ACC112 (cell line): ENCODE measurements around the gene HAND1.
A peak's percentile ranks its signal among the peaks of the same experiment; 100 is the strongest.

ENCODE experiments used
- H2AFZ ChIP-seq: fragments of 200-600 bp; sonication (generic); one replicate; pipeline ENCODE4 v1.6.0; 2017; ENCODE audit warnings: antibody characterized with exemption, low read length; ENCODE audit not compliant: unreplicated experiment
- H3K27ac ChIP-seq: fragments of 200-600 bp; sonication (generic); 2 replicates; pipeline ENCODE4 v1.5.1; 2014; ENCODE audit warnings: low read depth, mild to moderate bottlenecking, antibody characterized with exemption, low read length, moderate library complexity
- H3K27me3 ChIP-seq: fragments of 200-600 bp; sonication (generic); 2 replicates; pipeline ENCODE4 v1.6.1; 2014; ENCODE audit warnings: mild to moderate bottlenecking, antibody characterized with exemption, low read length, moderate library complexity, mixed read lengths; ENCODE audit not compliant: insufficient read depth
- H3K36me3 ChIP-seq: fragments of 200-600 bp; sonication (generic); 2 replicates; pipeline ENCODE4 v1.6.1; 2016; ENCODE audit warnings: mild to moderate bottlenecking, antibody characterized with exemption, low read length, moderate library complexity, mixed read lengths; ENCODE audit not compliant: insufficient read depth
- H3K4me1 ChIP-seq: fragments of 200-600 bp; sonication (generic); one replicate; pipeline ENCODE4 v1.6.1; 2016; ENCODE audit warnings: low read length, mixed read lengths; ENCODE audit not compliant: insufficient read depth, unreplicated experiment, control insufficient read depth
- H3K4me3 ChIP-seq: fragments of 200-600 bp; sonication (generic); 2 replicates; pipeline ENCODE4 v1.5.1; 2014; ENCODE audit warnings: mild to moderate bottlenecking, low read depth, low read length
- H3K79me2 ChIP-seq: fragments of 200-600 bp; sonication (generic); one replicate; pipeline ENCODE4 v1.6.0; 2016; ENCODE audit warnings: low read length; ENCODE audit not compliant: control insufficient read depth, unreplicated experiment, insufficient read depth

Gene HAND1

DNA sequence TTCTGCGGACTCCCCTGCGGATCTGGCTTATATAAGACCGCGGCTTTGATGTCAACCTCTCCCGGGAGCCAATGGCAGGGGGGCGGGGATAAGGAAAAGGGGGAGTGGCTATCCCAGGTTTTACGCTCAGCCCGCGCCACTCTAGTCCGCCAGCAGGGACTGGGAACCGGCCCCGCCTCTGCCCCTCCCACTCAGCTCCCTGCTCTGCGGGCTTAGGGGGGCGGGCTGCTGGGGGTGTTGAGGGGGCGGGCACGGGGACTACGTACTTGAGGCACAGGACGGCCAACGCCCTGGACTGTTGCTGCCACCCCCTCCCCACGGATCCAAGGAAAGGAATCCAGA is at the start of gene HAND1:
TSS of gene HAND1 (minus strand) at position 4 of the 342 bp plus-strand sequence. CDS start 219 bp downstream, outside the sequence.
- no peaks in the 10 kb centered on the region for H3K36me3 ChIP-seq
- no peak within 1 kb of the TSS for H3K27ac ChIP-seq
- H3K27me3 ChIP-seq = peaks cover 100% of the 10 kb centered on the region
- H3K4me1 ChIP-seq = peaks cover 4% of the 10 kb centered on the region
- peak within 1 kb of the TSS; percentile 53; the same call in 1 of the 2 replicates for H3K4me3 ChIP-seq
- no peaks in the 10 kb centered on the region for H3K79me2 ChIP-seq
- H2AFZ ChIP-seq = no peak within 1 kb of the TSS

DNA sequence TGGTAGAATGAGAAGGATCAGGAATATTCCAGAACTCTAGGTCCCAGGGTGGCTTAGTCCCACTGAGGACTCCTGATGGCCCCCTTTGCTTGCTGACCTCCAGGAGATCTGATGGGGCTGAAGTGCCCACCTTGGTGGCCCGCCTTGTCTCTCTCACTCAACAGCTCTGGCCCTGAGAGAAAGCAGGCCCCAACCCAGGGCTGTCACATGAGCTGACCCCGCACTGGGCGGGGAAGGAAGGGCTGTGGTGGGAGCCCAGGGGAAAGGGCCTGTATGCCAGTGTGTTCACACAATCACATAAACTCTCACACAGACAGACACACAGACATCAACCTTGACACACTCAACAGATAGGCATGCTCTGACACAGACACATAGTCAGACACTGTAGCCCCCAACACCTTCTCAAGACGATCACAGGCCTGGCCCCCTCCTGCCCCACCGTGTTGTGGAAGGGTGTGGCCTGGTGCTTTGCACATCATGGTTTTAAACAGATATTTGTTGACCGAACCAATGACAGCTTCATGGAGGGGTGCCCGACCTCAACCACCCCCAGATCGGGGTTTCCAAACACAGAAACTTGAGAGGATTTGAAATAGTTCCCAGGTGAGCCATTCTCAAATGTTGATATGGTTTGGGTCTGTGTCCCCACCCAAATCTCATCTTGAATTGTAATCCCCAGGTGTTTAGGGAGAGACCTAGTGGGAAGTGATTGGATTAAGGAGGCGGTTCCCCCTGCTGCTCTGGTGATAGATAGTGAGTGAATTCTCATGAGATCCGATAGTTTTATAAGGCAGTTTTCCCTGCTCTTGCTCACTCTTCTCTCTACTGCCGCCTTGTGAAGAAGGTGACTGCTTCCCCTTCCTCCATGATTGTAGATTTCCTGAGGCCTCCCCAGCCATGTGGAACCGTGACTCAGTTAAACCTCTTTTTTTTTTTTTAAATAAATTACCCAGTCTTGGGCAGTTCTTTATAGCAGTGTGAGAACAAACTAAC is 48.5 kb upstream of the HAND1 start:
- Histone ChIP-seq H3K4me3 (no peak overlapping the region), H3K79me2 (no peaks in the 10 kb centered on the region), H3K36me3 (no peaks in the 10 kb centered on the region), H3K27ac (no peak overlapping the region), H3K4me1 (no peaks in the 10 kb centered on the region), H2AFZ (no peak overlapping the region), H3K27me3 (peaks cover 39% of the 10 kb centered on the region)

DNA sequence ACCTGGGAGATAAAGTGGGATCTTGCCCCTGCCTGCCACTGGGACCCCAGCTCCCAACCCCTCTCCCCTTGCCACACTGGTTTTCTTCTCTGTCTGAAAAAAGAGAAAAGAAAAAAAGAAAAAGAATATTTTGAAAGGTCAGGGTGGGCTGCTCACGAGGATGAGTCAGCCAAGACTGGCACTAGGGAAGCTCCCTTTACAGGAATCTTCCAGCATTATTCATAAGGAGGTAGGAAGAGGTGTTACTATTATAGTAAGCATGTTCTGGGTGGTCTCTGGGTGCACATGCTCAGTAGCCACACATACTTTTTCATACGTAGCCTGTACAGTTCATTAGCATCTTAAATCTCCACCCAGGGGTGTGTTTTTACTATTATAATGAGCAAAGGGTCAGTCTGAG is 46.8 kb upstream of the HAND1 start:
- no peaks in the 10 kb centered on the region for H3K79me2 ChIP-seq
- H3K4me1 ChIP-seq = peaks cover 4% of the 10 kb centered on the region
- no peak overlapping the region for H2AFZ ChIP-seq
- H3K27me3 ChIP-seq = peaks cover 41% of the 10 kb centered on the region
- H3K27ac ChIP-seq = no peak overlapping the region
- no peak overlapping the region for H3K4me3 ChIP-seq
- H3K36me3 ChIP-seq = no peaks in the 10 kb centered on the region

DNA sequence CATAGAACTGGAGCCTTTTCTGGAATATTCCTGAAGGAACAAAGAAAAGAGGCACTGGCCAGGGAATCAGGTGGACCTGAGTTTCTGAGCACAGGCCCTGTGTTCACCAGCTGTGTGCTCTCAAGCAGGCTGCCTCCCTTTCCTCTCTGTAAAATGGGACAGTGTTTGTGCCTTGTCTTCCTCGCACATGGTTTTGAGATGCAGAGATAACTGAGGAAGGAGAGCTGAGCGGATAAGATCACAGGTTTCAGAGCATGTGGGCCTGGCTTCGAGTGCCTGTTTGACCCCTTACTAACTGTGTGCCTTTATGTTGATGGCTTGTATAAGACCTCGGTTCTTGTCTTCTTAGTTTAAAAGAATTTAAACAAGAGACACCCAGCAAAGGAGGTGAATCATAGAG is 46.2 kb upstream of the HAND1 start:
- H3K27me3 ChIP-seq = peaks cover 38% of the 10 kb centered on the region
- no peaks in the 10 kb centered on the region for H3K79me2 ChIP-seq
- H2AFZ ChIP-seq = no peak overlapping the region
- no peak overlapping the region for H3K27ac ChIP-seq
- no peaks in the 10 kb centered on the region for H3K36me3 ChIP-seq
- H3K4me1 ChIP-seq = peaks cover 8% of the 10 kb centered on the region
- H3K4me3 ChIP-seq = no peak overlapping the region

DNA sequence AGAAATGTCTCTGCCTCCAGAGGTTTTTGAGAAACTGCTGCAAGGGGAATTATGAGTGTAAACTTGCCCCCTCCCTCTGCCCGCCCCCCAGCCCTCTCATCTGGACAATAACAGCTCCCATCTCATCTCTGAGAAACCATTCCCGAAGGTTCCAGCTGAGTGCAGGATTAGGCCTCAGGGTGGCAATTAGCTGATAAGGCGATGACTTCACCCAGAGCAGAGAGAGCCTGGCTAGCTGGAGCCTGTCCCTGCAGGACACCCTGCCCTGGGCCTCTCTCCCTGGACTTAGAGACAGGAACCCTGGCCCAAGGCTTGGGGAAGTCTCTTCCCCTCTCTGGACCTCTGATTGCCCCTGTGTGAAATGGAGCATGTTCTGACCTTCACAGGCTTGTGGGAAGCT is 45.7 kb upstream of the HAND1 start:
- H3K4me3 ChIP-seq = no peak overlapping the region
- H3K4me1 ChIP-seq = peaks cover 8% of the 10 kb centered on the region
- no peak overlapping the region for H2AFZ ChIP-seq
- no peaks in the 10 kb centered on the region for H3K79me2 ChIP-seq
- no peak overlapping the region for H3K27ac ChIP-seq
- peaks cover 36% of the 10 kb centered on the region for H3K27me3 ChIP-seq
- H3K36me3 ChIP-seq = no peaks in the 10 kb centered on the region

- Histone ChIP-seq H3K36me3 (no peaks in the 10 kb centered on the region), H3K27ac (no peak overlapping the region), H2AFZ (no peak overlapping the region), H3K79me2 (no peaks in the 10 kb centered on the region), H3K4me3 (no peak overlapping the region), H3K4me1 (peaks cover 8% of the 10 kb centered on the region), H3K27me3 (peaks cover 33% of the 10 kb centered on the region)
Observed at GRCh38 chr5:154523104-154523503, 45.1 kb upstream of the HAND1 start.

DNA sequence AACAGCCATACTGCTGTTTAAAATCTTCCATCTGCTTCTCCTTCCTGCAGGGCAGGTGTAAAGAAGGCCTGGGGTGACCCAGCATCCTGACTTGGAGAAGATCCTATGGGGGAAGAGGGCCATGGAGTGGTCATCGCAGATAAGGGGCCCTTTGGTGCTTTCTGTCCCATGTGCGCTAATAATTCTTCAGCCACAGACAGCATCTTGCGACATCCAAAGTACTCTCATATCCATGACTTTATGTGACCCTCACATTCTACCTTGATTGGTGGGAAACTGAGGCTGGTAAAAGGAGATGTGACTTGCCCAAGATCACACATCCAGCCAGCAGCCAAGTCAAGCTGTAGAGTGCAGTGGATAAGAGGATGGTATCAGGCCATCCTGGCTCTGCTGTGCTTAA is 44.3 kb upstream of the HAND1 start:
- no peak overlapping the region for H2AFZ ChIP-seq
- H3K27ac ChIP-seq = no peak overlapping the region
- no peak overlapping the region for H3K4me3 ChIP-seq
- no peaks in the 10 kb centered on the region for H3K79me2 ChIP-seq
- H3K27me3 ChIP-seq = peaks cover 25% of the 10 kb centered on the region
- H3K4me1 ChIP-seq = peaks cover 8% of the 10 kb centered on the region
- H3K36me3 ChIP-seq = no peaks in the 10 kb centered on the region

- H3K4me1 ChIP-seq = peaks cover 8% of the 10 kb centered on the region
- H3K36me3 ChIP-seq = no peaks in the 10 kb centered on the region
- H3K27ac ChIP-seq = no peak overlapping the region
- no peak overlapping the region for H3K4me3 ChIP-seq
- no peaks in the 10 kb centered on the region for H3K79me2 ChIP-seq
- no peak overlapping the region for H2AFZ ChIP-seq
- H3K27me3 ChIP-seq = peaks cover 24% of the 10 kb centered on the region
Observed at GRCh38 chr5:154521756-154522155, 43.7 kb upstream of the HAND1 start.

- Histone ChIP-seq H2AFZ (no peak overlapping the region), H3K79me2 (no peaks in the 10 kb centered on the region), H3K4me1 (peaks cover 8% of the 10 kb centered on the region), H3K4me3 (no peak overlapping the region), H3K27me3 (peaks cover 24% of the 10 kb centered on the region), H3K36me3 (no peaks in the 10 kb centered on the region), H3K27ac (no peak overlapping the region)
Observed at GRCh38 chr5:154520861-154521453, 42.9 kb upstream of the HAND1 start.

- Histone ChIP-seq H3K4me1 (peaks cover 8% of the 10 kb centered on the region), H3K27me3 (peaks cover 30% of the 10 kb centered on the region), H2AFZ (no peak overlapping the region), H3K79me2 (no peaks in the 10 kb centered on the region), H3K27ac (no peak overlapping the region), H3K4me3 (no peak overlapping the region), H3K36me3 (no peaks in the 10 kb centered on the region)
Observed at GRCh38 chr5:154519359-154519758, 41.3 kb upstream of the HAND1 start.

- H3K36me3 ChIP-seq = no peaks in the 10 kb centered on the region
- no peak overlapping the region for H3K4me3 ChIP-seq
- H3K79me2 ChIP-seq = no peaks in the 10 kb centered on the region
- no peak overlapping the region for H3K27ac ChIP-seq
- H3K27me3 ChIP-seq = peaks cover 39% of the 10 kb centered on the region
- H2AFZ ChIP-seq = no peak overlapping the region
- H3K4me1 ChIP-seq = peaks cover 8% of the 10 kb centered on the region
Observed at GRCh38 chr5:154518438-154518867, 40.4 kb upstream of the HAND1 start.
